Parathyroid adenoma (tissue), 2 donors: ENCODE results near the gene PARK7.
"Not testable (repeated sequence)": the region's sequence is repeated elsewhere in the genome, so short reads cannot be mapped to it uniquely, and the experiment has no call there.

Experiments used
- H2AFZ ChIP-seq: fragments of 300-600 bp; sonication (generic); one replicate; pipeline ENCODE4 v1.7.0; 2017; ENCODE audit warnings: antibody characterized with exemption, mild to moderate bottlenecking
- H3K27ac ChIP-seq: fragments of 300-600 bp; sonication (generic); one replicate; pipeline ENCODE4 v1.7.0; 2017
- H3K27me3 ChIP-seq: fragments of 300-600 bp; sonication (generic); one replicate; pipeline ENCODE4 v1.7.0; 2017; ENCODE audit warnings: low read length; ENCODE audit not compliant: control insufficient read depth, insufficient read depth
- H3K36me3 ChIP-seq: fragments of 300-600 bp; sonication (generic); one replicate; pipeline ENCODE4 v1.7.0; 2017; ENCODE audit warnings: low read length; ENCODE audit not compliant: control insufficient read depth, insufficient read depth
- H3K4me1 ChIP-seq: fragments of 300-600 bp; sonication (generic); one replicate; pipeline ENCODE4 v1.7.0; 2017; ENCODE audit warnings: control low read depth
- H3K4me2 ChIP-seq: fragments of 300-600 bp; sonication (generic); one replicate; pipeline ENCODE4 v1.7.0; 2017; ENCODE audit warnings: low read length
- H3K4me3 ChIP-seq: fragments of 300-600 bp; sonication (generic); one replicate; pipeline ENCODE4 v1.7.0; 2017; ENCODE audit warnings: low read depth, low read length
- H3K79me2 ChIP-seq: fragments of 300-600 bp; sonication (generic); one replicate; pipeline ENCODE4 v1.7.0; 2017; ENCODE audit warnings: control low read depth
- H3K9ac ChIP-seq: fragments of 300-600 bp; sonication (generic); one replicate; pipeline ENCODE4 v1.7.0; 2017; ENCODE audit warnings: mild to moderate bottlenecking
- H3K9me3 ChIP-seq: fragments of 300-600 bp; sonication (generic); one replicate; pipeline ENCODE4 v1.7.0; 2017; ENCODE audit warnings: low read length; ENCODE audit not compliant: control insufficient read depth
- TF ChIP-seq, protein P1 (sequence below): fragments of 300-600 bp; sonication (generic); IDR thresholded peaks from one replicate; pipeline ENCODE4 v1.7.0; 2017; ENCODE audit warnings: antibody characterized with exemption, mild to moderate bottlenecking
- donor health status: primary hyperparathyroidism.

PARK7 gene

DNA sequence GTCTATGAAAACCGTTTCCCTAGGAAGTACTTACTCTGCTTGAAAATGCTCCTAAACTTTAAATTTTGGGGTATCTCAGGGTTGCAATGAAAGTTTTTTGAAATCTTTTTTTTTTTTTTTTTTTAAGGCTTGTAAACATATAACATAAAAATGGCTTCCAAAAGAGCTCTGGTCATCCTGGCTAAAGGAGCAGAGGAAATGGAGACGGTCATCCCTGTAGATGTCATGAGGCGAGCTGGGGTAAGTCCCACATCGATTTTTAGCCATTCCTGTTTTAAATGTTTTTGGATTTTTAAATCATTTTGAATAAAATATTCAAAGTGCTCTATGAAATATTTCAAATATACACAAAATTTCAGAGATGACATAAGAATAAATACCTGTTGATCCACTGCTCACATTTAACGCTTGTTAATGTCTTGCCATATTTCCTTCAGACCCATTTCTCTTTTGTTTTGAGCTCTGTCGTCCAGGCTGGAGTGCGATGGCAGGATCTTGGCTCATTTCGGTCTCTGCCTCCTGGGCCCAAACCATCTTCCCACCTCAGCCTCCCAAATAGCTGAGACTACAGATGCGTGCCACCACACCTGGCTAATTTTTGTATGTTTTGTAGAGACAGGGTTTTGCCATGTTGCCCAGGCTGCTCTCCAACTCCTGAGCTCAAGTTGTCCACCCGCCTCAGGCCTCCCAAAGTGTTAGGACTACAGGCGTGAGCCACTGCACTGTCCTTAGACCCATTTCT, 1.3 kb downstream of the PARK7 start:
- Histone ChIP-seq H3K9ac (no peak overlapping the region), H3K4me3 (peak overlapping the region; percentile 87), H3K79me2 (peaks cover 23% of the 10 kb centered on the region), H3K36me3 (no peaks in the 10 kb centered on the region), H3K27me3 (no peaks in the 10 kb centered on the region), H3K9me3 (no peaks in the 10 kb centered on the region), H3K4me2 (peak overlapping the region; percentile 96), H2AFZ (no peak overlapping the region), H3K27ac (no peak overlapping the region), H3K4me1 (peaks cover 2% of the 10 kb centered on the region)
- TF ChIP-seq, protein P1, sequence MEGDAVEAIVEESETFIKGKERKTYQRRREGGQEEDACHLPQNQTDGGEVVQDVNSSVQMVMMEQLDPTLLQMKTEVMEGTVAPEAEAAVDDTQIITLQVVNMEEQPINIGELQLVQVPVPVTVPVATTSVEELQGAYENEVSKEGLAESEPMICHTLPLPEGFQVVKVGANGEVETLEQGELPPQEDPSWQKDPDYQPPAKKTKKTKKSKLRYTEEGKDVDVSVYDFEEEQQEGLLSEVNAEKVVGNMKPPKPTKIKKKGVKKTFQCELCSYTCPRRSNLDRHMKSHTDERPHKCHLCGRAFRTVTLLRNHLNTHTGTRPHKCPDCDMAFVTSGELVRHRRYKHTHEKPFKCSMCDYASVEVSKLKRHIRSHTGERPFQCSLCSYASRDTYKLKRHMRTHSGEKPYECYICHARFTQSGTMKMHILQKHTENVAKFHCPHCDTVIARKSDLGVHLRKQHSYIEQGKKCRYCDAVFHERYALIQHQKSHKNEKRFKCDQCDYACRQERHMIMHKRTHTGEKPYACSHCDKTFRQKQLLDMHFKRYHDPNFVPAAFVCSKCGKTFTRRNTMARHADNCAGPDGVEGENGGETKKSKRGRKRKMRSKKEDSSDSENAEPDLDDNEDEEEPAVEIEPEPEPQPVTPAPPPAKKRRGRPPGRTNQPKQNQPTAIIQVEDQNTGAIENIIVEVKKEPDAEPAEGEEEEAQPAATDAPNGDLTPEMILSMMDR, result no peak

DNA sequence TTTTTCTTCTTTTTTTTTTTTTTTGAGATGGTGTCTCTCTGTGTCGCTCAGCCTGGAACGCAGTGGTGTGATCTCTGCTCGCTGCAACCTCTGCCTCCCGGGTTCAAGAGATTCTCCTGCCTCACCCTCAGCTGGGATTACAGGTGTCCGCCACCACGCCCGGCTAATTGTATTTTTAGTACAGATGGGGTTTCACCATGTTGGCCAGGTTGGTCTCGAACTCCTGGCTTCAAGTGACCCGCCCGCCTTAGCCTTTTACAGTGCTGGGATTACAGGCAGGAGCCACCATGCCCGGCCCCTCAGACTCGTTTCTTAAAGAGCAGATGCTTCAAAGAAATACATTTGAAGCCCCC, 1.8 kb downstream of the PARK7 start:
- peaks cover 23% of the 10 kb centered on the region for H3K79me2 ChIP-seq
- H3K27ac ChIP-seq, H3K36me3 ChIP-seq, H3K4me3 ChIP-seq, H3K27me3 ChIP-seq, H3K4me1 ChIP-seq, H3K9me3 ChIP-seq, H2AFZ ChIP-seq, H3K4me2 ChIP-seq, H3K9ac ChIP-seq: not testable (repeated sequence)

DNA sequence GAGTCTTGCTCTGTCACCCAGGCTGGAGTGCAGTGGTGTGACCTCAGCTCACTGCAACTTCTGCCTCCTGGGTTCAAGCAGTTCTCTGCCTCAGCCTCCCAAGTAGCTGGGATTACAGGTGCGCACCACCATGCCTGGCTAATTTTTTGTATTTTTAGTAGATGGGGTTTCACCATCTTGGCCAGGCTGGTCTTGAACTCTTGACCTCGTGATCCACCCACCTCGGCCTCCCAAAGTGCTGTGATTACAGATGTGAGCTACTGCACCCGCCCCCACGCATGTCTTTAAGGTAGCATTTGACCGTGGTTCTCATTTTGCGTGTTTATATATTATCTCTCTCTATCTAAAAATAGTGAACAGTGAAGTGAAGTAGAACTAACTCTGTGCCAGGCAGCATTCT, 2.3 kb downstream of the PARK7 start:
- H3K79me2 ChIP-seq, result peaks cover 23% of the 10 kb centered on the region
- H3K9ac ChIP-seq, H3K4me1 ChIP-seq, H3K36me3 ChIP-seq, H2AFZ ChIP-seq, H3K27me3 ChIP-seq, H3K9me3 ChIP-seq, H3K27ac ChIP-seq, H3K4me3 ChIP-seq, H3K4me2 ChIP-seq: not testable (repeated sequence)

GRCh38 chr1:7964476-7964875, 3.0 kb downstream of the PARK7 start:
- no peaks in the 10 kb centered on the region for H3K27me3 ChIP-seq
- no peak overlapping the region for H3K4me2 ChIP-seq
- no peak overlapping the region for H3K9ac ChIP-seq
- peaks cover 23% of the 10 kb centered on the region for H3K79me2 ChIP-seq
- no peaks in the 10 kb centered on the region for H3K9me3 ChIP-seq
- no peak overlapping the region for H2AFZ ChIP-seq
- H3K4me1 ChIP-seq, result peaks cover 2% of the 10 kb centered on the region
- TF ChIP-seq, protein P1, result no peak
- no peak overlapping the region for H3K27ac ChIP-seq
- H3K36me3 ChIP-seq, result no peaks in the 10 kb centered on the region
- no peak overlapping the region for H3K4me3 ChIP-seq

- Histone ChIP-seq H3K27ac (no peak overlapping the region), H3K4me2 (no peak overlapping the region), H3K9me3 (no peaks in the 10 kb centered on the region), H2AFZ (no peak overlapping the region), H3K36me3 (no peaks in the 10 kb centered on the region), H3K4me1 (peaks cover 8% of the 10 kb centered on the region), H3K4me3 (no peak overlapping the region), H3K9ac (no peak overlapping the region), H3K79me2 (peaks cover 23% of the 10 kb centered on the region), H3K27me3 (no peaks in the 10 kb centered on the region)
- TF ChIP-seq, protein P1, result no peak
These were observed 5.7 kb downstream of the PARK7 start for GRCh38 chr1:7967196-7967595.

DNA sequence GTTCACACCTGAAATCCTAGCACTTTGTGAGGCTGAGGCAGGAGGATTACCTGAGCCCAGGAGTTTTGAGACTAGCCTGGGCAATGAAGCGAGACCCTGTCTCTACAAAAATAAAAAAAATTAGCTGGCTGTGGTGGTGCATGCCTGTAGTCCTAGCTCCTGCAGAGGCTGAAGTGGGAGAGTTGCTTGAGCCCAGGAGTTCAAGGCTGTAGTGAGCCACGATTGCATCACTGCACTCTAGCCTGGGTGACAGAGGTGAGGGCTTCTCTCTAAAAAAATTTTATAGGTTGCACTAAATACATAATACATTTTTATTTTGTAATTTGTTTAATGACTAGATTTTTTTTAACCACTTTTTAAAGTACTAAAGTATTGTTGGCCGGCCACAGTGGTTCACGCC, 6.1 kb downstream of the PARK7 start:
- Histone ChIP-seq H3K36me3 (no peaks in the 10 kb centered on the region), H3K79me2 (peaks cover 23% of the 10 kb centered on the region), H2AFZ (no peak overlapping the region), H3K27me3 (no peaks in the 10 kb centered on the region), H3K4me3 (no peak overlapping the region), H3K4me2 (no peak overlapping the region), H3K9me3 (no peaks in the 10 kb centered on the region), H3K4me1 (peaks cover 8% of the 10 kb centered on the region), H3K9ac (no peak overlapping the region), H3K27ac (no peak overlapping the region)
- TF ChIP-seq, protein P1, result no peak
